Stomach (tissue), 9 donors: Measurements from ENCODE around the gene PRRT3. TPM values are rescaled to one million over a fixed set of nuclear protein-coding genes. Genes with fewer than 3 reads are reported as not detected.

Experiments used
- DNase-seq, 2 donors: peaks; one replicate each; pipeline versions ENCODE4 v3.0.0 to v3.0.0-alpha.2; 2013 to 2019
- H3K27ac ChIP-seq, 5 donors: fragments of 200-600 bp in 4 of 5; sonication (generic) in 4 of 5; one replicate each; pipeline ENCODE4 v1.5.1; 2013 to 2019; ENCODE audit warnings: mild to moderate bottlenecking in 1 of 5, moderate library complexity in 1 of 5
- H3K27me3 ChIP-seq, 3 donors: fragments of 200-600 bp; sonication (generic); one replicate each; pipeline ENCODE4 v1.5.1; 2017 to 2019; ENCODE audit warnings: mixed run types in 1 of 3
- H3K36me3 ChIP-seq, 4 donors: fragments of 200-600 bp; sonication (generic); 1 replicate in 3 of 4; 2 replicates in 1 of 4; pipeline ENCODE4 v1.5.1; 2016 to 2019
- H3K4me1 ChIP-seq, 4 donors: fragments of 200-600 bp; sonication (generic); one replicate each; pipeline ENCODE4 v1.5.1; 2016 to 2019
- H3K4me3 ChIP-seq, 4 donors: fragments of 200-600 bp; sonication (generic) in 3 of 4; one replicate each; pipeline ENCODE4 v1.5.1; 2016 to 2019; ENCODE audit warnings: mild to moderate bottlenecking in 1 of 4
- H3K9me3 ChIP-seq, 4 donors: fragments of 200-600 bp; sonication (generic); one replicate each; pipeline ENCODE4 v1.5.1; 2016 to 2019
- EP300 ChIP-seq: sonication (generic); formaldehyde crosslinking; IDR thresholded peaks from one replicate; pipeline ENCODE4 v1.6.1; 2017; ENCODE audit warnings: antibody characterized with exemption
- POLR2A ChIP-seq, 4 donors: fragments of 450-650 bp; IDR thresholded peaks; one replicate each; pipeline ENCODE4 v1.6.1; 2016; ENCODE audit warnings: antibody characterized with exemption in 4 of 4, control low read depth in 2 of 4, mild to moderate bottlenecking in 1 of 4, moderate library complexity in 1 of 4
- POLR2AphosphoS5 ChIP-seq, 3 donors: sonication (generic); formaldehyde crosslinking; IDR thresholded peaks; one replicate each; pipeline ENCODE4 v1.6.1; 2016; ENCODE audit warnings: antibody characterized with exemption in 3 of 3
- WGBS, 5 donors: extraction: QIAGEN DNeasy Blood & Tissue Kit in 3 of 5; methylation state at CpG; one replicate each; pipeline versions ENCODE4 v1.1.5 to v1.1.7; 2013 to 2018; 5-methylcytosine and 5-hydroxymethylcytosine counted together
- intact Hi-C: fragments of 100-400 bp; cut with DNase I; formaldehyde crosslinking; loops from one replicate; pipeline ENCODE4 v1.15.1; 2023; ENCODE audit warnings: low total_unique reads
- polyA plus RNA-seq, 3 donors: library from polyadenylated mRNA; stranded (reverse); fragments of 200-250 nt; gene quantifications; one replicate each; pipeline ENCODE4 v1.2.3, GENCODE V29; 2013
- total RNA-seq, 5 donors: library from RNA; depleted of rRNA; stranded (reverse); fragments of >200 nt; gene quantifications; one replicate each; pipeline versions ENCODE4 v1.1.0 to v1.2.3, GENCODE V29; 2014 to 2016
- TF ChIP-seq, protein P1 (sequence below), 7 experiments: fragments of 450-650 bp in 4 of 7; fragments of 200-600 bp in 3 of 7; sonication (generic) in 3 of 7; IDR thresholded peaks; one replicate each; pipeline ENCODE4 v1.5.1; 2016 to 2019; ENCODE audit warnings: antibody characterized with exemption in 7 of 7, control low read depth in 2 of 7, mild to moderate bottlenecking in 1 of 7
- donor health status: healthy with polysubstance abuse.
- donor health status: Bipolar disorder and iron deficiency.
- donor health status: healthy.

Gene PRRT3
- total and polyA plus RNA-seq, 8 donors: 0.44 to 31.6 (median 0.92) TPM

DNA sequence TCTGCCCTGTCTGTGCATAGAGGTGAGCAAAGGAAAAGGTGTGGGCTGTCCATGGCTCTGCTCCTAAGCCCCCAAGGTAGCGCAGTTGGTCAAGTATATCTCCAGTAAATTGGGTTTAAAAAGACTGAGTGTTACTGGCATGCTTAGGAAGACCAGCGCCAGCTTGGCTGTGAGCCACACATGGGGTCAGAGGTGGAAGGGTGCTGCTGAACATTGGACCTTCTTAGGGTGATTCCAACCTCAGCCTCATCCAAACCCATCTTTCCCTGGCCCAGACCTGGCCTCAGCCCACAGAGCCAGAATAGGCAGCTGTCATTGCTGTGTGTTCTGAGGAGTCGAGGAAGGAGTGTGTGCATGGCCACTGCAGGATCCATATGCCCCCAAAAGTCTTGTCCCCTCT, 43.9 kb downstream of the PRRT3 start:
- H3K9me3 ChIP-seq: no peaks in the 10 kb centered on the region
- H3K4me1 ChIP-seq: peaks cover 4 to 36% (median 13%) of the 10 kb centered on the region in 4 donors
- intact Hi-C loops: no loop called here
- peaks cover 6 to 34% (median 27%) of the 10 kb centered on the region in 4 donors for H3K36me3 ChIP-seq
- H3K27ac ChIP-seq: no peak overlapping the region
- DNase-seq: no peak
- 75 to 83% (median 79%) methylated on average over 3 of the region's 3 CpGs for WGBS, 5 donors
- no peak overlapping the region for H3K4me3 ChIP-seq
- H3K27me3 ChIP-seq: no peaks in the 10 kb centered on the region
- TF ChIP-seq POLR2A (IDR thresholded peaks at IDR 0.05) (no peak), EP300 (no peak), POLR2AphosphoS5 (IDR thresholded peaks at IDR 0.05) (no peak)
- TF ChIP-seq, protein P1, sequence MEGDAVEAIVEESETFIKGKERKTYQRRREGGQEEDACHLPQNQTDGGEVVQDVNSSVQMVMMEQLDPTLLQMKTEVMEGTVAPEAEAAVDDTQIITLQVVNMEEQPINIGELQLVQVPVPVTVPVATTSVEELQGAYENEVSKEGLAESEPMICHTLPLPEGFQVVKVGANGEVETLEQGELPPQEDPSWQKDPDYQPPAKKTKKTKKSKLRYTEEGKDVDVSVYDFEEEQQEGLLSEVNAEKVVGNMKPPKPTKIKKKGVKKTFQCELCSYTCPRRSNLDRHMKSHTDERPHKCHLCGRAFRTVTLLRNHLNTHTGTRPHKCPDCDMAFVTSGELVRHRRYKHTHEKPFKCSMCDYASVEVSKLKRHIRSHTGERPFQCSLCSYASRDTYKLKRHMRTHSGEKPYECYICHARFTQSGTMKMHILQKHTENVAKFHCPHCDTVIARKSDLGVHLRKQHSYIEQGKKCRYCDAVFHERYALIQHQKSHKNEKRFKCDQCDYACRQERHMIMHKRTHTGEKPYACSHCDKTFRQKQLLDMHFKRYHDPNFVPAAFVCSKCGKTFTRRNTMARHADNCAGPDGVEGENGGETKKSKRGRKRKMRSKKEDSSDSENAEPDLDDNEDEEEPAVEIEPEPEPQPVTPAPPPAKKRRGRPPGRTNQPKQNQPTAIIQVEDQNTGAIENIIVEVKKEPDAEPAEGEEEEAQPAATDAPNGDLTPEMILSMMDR (IDR thresholded peaks at IDR 0.05): no peak

DNA sequence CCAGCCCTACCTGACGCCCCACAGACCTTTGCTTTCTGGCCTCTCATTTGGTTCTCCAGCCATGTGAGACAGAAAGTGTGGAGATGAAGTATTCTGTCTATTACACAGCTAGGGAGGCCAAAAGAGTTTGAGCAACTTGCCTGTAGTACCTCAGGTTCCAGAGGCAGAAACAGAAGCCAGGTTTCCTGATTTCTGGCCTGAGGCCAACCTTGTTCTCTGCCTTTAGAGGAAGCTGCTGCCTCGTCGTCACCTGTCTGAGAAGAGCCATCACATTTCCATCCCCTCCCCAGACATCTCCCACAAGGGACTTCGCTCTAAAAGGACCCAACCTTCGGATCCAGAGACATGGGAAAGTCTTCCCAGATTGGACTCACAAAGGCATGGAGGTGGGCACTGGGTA, 45.7 kb downstream of the PRRT3 start:
- Histone ChIP-seq H3K4me1 (peaks cover 8 to 32% (median 17%) of the 10 kb centered on the region in 4 donors), H3K36me3 (peaks cover 6 to 28% (median 24%) of the 10 kb centered on the region in 4 donors), H3K27ac (no peak overlapping the region), H3K4me3 (no peak overlapping the region), H3K27me3 (no peaks in the 10 kb centered on the region), H3K9me3 (no peaks in the 10 kb centered on the region)
- WGBS, 5 donors: 77 to 96% (median 88%) methylated on average over 5 of the region's 5 CpGs
- peak in 1 of 2 donors; percentile 53 for DNase-seq
- no peak for TF ChIP-seq POLR2A (IDR thresholded peaks at IDR 0.05)
- TF ChIP-seq EP300: no peak
- no peak for TF ChIP-seq POLR2AphosphoS5 (IDR thresholded peaks at IDR 0.05)
- TF ChIP-seq, protein P1 (IDR thresholded peaks at IDR 0.05): no peak
- intact Hi-C loops: no loop called here

DNA sequence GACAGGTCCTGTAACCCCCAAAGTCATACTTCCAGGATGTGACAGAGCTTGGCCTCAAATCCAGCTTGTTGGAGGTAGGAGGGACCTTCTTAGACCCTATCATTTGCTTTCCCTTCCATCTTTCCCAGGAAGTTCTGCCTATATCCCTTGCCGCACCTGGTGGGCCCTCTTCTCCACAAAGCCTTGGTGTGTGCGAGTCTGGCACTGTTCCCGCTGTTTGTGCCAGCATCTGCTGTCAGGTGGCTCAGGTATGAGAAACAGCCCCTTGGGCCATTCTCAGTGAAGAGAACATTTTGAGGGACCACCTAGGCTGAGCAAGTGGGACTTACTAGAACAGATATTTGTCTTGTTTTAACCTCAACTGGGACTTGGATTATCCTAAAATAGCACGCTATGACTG, 48.3 kb downstream of the PRRT3 start:
- WGBS, 5 donors: 54 to 74% (median 60%) methylated on average over 4 of the region's 4 CpGs
- H3K4me1 ChIP-seq: peaks cover 16 to 41% (median 29%) of the 10 kb centered on the region in 4 donors
- intact Hi-C loops: no loop called here
- peaks cover 3 to 18% (median 7%) of the 10 kb centered on the region in 4 donors for H3K36me3 ChIP-seq
- H3K9me3 ChIP-seq: no peaks in the 10 kb centered on the region
- H3K27ac ChIP-seq: peak overlapping the region in 3 of 5 donors; percentile 87 to 88 (median 87)
- no peak for TF ChIP-seq POLR2AphosphoS5 (IDR thresholded peaks at IDR 0.05)
- TF ChIP-seq POLR2A (IDR thresholded peaks at IDR 0.05): no peak
- TF ChIP-seq, protein P1 (IDR thresholded peaks at IDR 0.05): no peak
- peak overlapping the region; percentile 27 to 51 (median 41) for H3K4me3 ChIP-seq
- no peaks in the 10 kb centered on the region for H3K27me3 ChIP-seq
- DNase-seq: peak in 1 of 2 donors; percentile 49

DNA sequence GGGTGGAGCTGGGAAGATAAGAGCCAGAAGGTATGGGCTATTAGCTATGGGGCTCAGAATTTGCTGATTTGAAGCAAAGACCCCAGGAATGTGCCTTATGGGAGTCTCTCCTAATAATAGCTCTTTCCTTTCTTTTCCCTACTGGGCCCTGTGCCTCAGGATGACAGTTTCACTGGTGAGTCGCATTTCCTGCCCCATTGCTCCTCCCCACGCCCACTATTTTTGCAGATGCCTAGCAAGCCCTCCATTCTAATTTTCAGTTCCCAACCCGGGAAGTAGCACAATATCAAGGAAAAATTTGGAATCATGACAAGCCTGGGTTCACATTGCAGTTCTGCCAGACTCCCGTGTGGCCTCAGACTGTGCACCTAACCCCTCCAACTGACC, 49.0 kb downstream of the PRRT3 start:
- TF ChIP-seq, protein P1 (IDR thresholded peaks at IDR 0.05): no peak
- TF ChIP-seq POLR2AphosphoS5 (IDR thresholded peaks at IDR 0.05): no peak
- TF ChIP-seq POLR2A (IDR thresholded peaks at IDR 0.05): no peak
- no peak for TF ChIP-seq EP300
- intact Hi-C loops: no loop called here
- Histone ChIP-seq H3K27me3 (no peaks in the 10 kb centered on the region), H3K27ac (peak overlapping the region; percentile 81 to 88 (median 87)), H3K36me3 (peaks cover 0 to 11% (median 5%) of the 10 kb centered on the region in 4 donors), H3K4me3 (peak overlapping the region; percentile 27 to 51 (median 41)), H3K4me1 (peaks cover 23 to 47% (median 35%) of the 10 kb centered on the region in 4 donors), H3K9me3 (no peaks in the 10 kb centered on the region)
- peak in 1 of 2 donors; percentile 46 for DNase-seq
- 12 to 21% (median 20%) methylated on average over 4 of the region's 4 CpGs for WGBS, 5 donors
